Endothelial cell of umbilical vein (primary cell): Measurements from ENCODE around the gene RHBDD3. TPM values are rescaled to one million over a fixed set of nuclear protein-coding genes. Genes with fewer than 3 reads are reported as not detected.
A peak's percentile ranks its signal among the peaks of the same experiment; 100 is the strongest.

Source experiments
- BruUV-seq: library from RNA; stranded (reverse); fragments of 400-500 nt; replicated peaks from 2 replicates; lab custom pipeline; 2021; lab: Mats Ljungman, UMichigan
- CTCF ChIA-PET: fragments of 300-600, 350-600 bp; sonication (Branson Sonifier 250); formaldehyde crosslinking; loops from one replicate; lab custom pipeline; 2021; ENCODE audit warnings: antibody characterized with exemption, inconsistent platforms; lab: Charles Lee
- POLR2A ChIA-PET: fragments of 300-600, 350-600 bp; sonication (Branson Sonifier 250); formaldehyde crosslinking; loops from one replicate; lab custom pipeline; 2021; ENCODE audit warnings: antibody characterized with exemption, inconsistent platforms; lab: Charles Lee
- DNase-seq: peaks from one replicate; pipeline ENCODE4 v3.0.0-alpha.2; 2011; ENCODE audit warnings: low read depth, low spot score
- FAIRE-seq: peaks from 2 replicates; lab custom pipeline; 2011; peaks lifted over from hg19 to GRCh38; lab: Jason Lieb, UNC
- H2AFZ ChIP-seq: 2 replicates; pipeline ENCODE4 v1.6.0; 2012; ENCODE audit warnings: low read depth, low read length, control low read depth, inconsistent platforms
- H3K27ac ChIP-seq: 2 replicates; pipeline ENCODE4 v1.5.1; 2011; ENCODE audit warnings: low read depth, mild to moderate bottlenecking, control low read depth, low read length, moderate library complexity; ENCODE audit not compliant: insufficient read depth
- H3K27me3 ChIP-seq, 2 experiments: 2 replicates each; pipeline versions ENCODE4 v1.6.0 to v1.6.1; 2011; ENCODE audit warnings: low read length in 2 of 2, mixed read lengths in 1 of 2; ENCODE audit not compliant: control insufficient read depth in 2 of 2, insufficient read depth in 2 of 2
- H3K36me3 ChIP-seq, 2 experiments: 2 replicates in 1 of 2; 3 replicates in 1 of 2; pipeline ENCODE4 v1.5.1; 2011; ENCODE audit warnings: low read length in 2 of 2, mild to moderate bottlenecking in 1 of 2, moderate library complexity in 1 of 2; ENCODE audit not compliant: control insufficient read depth in 2 of 2, insufficient read depth in 2 of 2; ENCODE audit errors: extremely low read depth in 1 of 2
- H3K4me1 ChIP-seq: 3 replicates; pipeline ENCODE4 v1.5.1; 2011; ENCODE audit warnings: mild to moderate bottlenecking, low read length; ENCODE audit not compliant: control insufficient read depth, insufficient read depth; ENCODE audit errors: extremely low read depth
- H3K4me2 ChIP-seq: 2 replicates; pipeline ENCODE4 v1.6.1; 2011; ENCODE audit warnings: low read length, control low read depth, mixed read lengths; ENCODE audit not compliant: insufficient read depth
- H3K4me3 ChIP-seq, 3 experiments: fragments of 200-600 bp in 1 of 3; sonication (generic), shearing (Covaris generic) in 1 of 3; replicated peaks in 1 of 3; 2 replicates each; pipeline ENCODE4 v1.5.1; 2011 to 2016; ENCODE audit warnings: control low read depth in 3 of 3, low read length in 3 of 3, mild to moderate bottlenecking in 2 of 3, inconsistent platforms in 1 of 3, low read depth in 1 of 3, moderate library complexity in 1 of 3; ENCODE audit not compliant: insufficient read depth in 1 of 3
- H3K79me2 ChIP-seq: 2 replicates; pipeline ENCODE4 v1.6.0; 2012; ENCODE audit warnings: low read length, inconsistent platforms; ENCODE audit not compliant: control insufficient read depth, insufficient read depth
- H3K9ac ChIP-seq: replicated peaks from 2 replicates; pipeline ENCODE3; 2011; ENCODE audit warnings: low read length, control low read depth; ENCODE audit not compliant: insufficient read depth; ENCODE audit errors: extremely low read depth
- H3K9me1 ChIP-seq: replicated peaks from 3 replicates; pipeline ENCODE4 v1.6.0; 2011; ENCODE audit warnings: mild to moderate bottlenecking, low read length; ENCODE audit not compliant: control insufficient read depth, insufficient read depth; ENCODE audit errors: extremely low read depth
- H3K9me3 ChIP-seq: replicated peaks from 2 replicates; pipeline ENCODE4 v1.5.1; 2012; ENCODE audit warnings: low read length, inconsistent platforms; ENCODE audit not compliant: control insufficient read depth, insufficient read depth
- H4K20me1 ChIP-seq: replicated peaks from 2 replicates; pipeline ENCODE3; 2011; ENCODE audit warnings: mild to moderate bottlenecking, low read length; ENCODE audit not compliant: control insufficient read depth, insufficient read depth; ENCODE audit errors: extremely low read depth
- CTCF ChIP-seq, 2 donors: IDR thresholded peaks; 1 replicate in 1 of 2; 2 replicates in 1 of 2; pipeline ENCODE4 v1.5.1; 2011; ENCODE audit warnings: low read length in 2 of 2, mild to moderate bottlenecking in 2 of 2, moderate library complexity in 2 of 2, control low read depth in 1 of 2, inconsistent platforms in 1 of 2, low read depth in 1 of 2; ENCODE audit not compliant: insufficient read depth in 1 of 2; ENCODE audit errors: extremely low read depth in 1 of 2
- EZH2 ChIP-seq: IDR thresholded peaks from 2 replicates; pipeline ENCODE4 v1.6.1; 2012; ENCODE audit warnings: borderline replicate concordance, low read depth, mild to moderate bottlenecking, moderate library complexity, low read length, inconsistent platforms; ENCODE audit not compliant: severe bottlenecking
- FOS ChIP-seq: IDR thresholded peaks from 2 replicates; pipeline ENCODE4 v1.6.1; 2011; ENCODE audit warnings: mild to moderate bottlenecking, low read length, moderate library complexity, borderline replicate concordance; ENCODE audit not compliant: insufficient read depth
- GATA2 ChIP-seq: IDR thresholded peaks from 2 replicates; pipeline ENCODE4 v1.7.0; 2011; ENCODE audit warnings: low read depth, mild to moderate bottlenecking, moderate library complexity, mixed read lengths, low read length; ENCODE audit not compliant: insufficient read length, insufficient read depth
- JUN ChIP-seq: IDR thresholded peaks from 2 replicates; pipeline ENCODE4 v1.6.1; 2011; ENCODE audit warnings: borderline replicate concordance, low read depth; ENCODE audit not compliant: insufficient read length, insufficient read depth
- MYC ChIP-seq: IDR thresholded peaks from one replicate; pipeline ENCODE4 v1.6.1; 2011; ENCODE audit warnings: mild to moderate bottlenecking, low read depth, low read length
- POLR2A ChIP-seq: IDR thresholded peaks from 2 replicates; pipeline ENCODE4 v1.6.1; 2012; ENCODE audit warnings: low read depth, mild to moderate bottlenecking, control low read depth, low read length
- POLR2AphosphoS5 ChIP-seq: IDR thresholded peaks from 2 replicates; pipeline ENCODE4 v1.6.1; 2012; ENCODE audit warnings: low read depth, mild to moderate bottlenecking, control low read depth, low read length, moderate library complexity; ENCODE audit not compliant: insufficient read depth
- dilution Hi-C: fragments of 300-500 bp; cut with MboI; formaldehyde crosslinking; loops from one replicate; pipeline ENCODE4 v1.15.0; 2019; ENCODE audit warnings: low sequenced_read_pairs; ENCODE audit not compliant: extremely low pct_ligation_motif_present
- intact Hi-C: fragments of 100-400 bp; cut with micrococcal nuclease; formaldehyde crosslinking; loops from one replicate; pipeline ENCODE4 v1.10.0; 2022
- polyA plus RNA-seq, 4 experiments: library from polyadenylated mRNA; depleted of rRNA in 3 of 4; stranded (reverse) in 3 of 4; unstranded in 1 of 4; fragments of >200 nt; gene quantifications; 2 replicates each; pipeline versions ENCODE4 v1.2.1 to v1.2.3, GENCODE V29; 2011 to 2012; ENCODE audit warnings: missing spikeins in 1 of 4
- total RNA-seq: library from RNA; stranded (reverse); gene quantifications from 2 replicates; pipeline ENCODE4 v1.2.3, GENCODE V29; 2021
- TF ChIP-seq, protein P1 (sequence below): IDR thresholded peaks from 2 replicates; pipeline ENCODE4 v1.6.1; 2011; ENCODE audit not compliant: insufficient read depth, insufficient read length

RHBDD3 gene
- total and polyA plus RNA-seq, 2 donors (not counting 3 experiments of a cell fraction or from before 2014, with no cell fraction given): 31.3 to 37.2 TPM

- H4K20me1 ChIP-seq: no peaks in the 10 kb centered on the region
- CTCF ChIA-PET: interaction anchor here (1.1 kb wide), 1 partner anchor 15 kb away, joined by 4 read pairs; no protein-coding TSS in a partner anchor
- intact Hi-C loops: no loop called here
- POLR2A ChIA-PET: no interaction called here
- dilution Hi-C loops: no loop called here
- no peaks in the 10 kb centered on the region for H3K27me3 ChIP-seq
- H2AFZ ChIP-seq: no peak overlapping the region
- no peak overlapping the region for H3K9ac ChIP-seq
- no peaks in the 10 kb centered on the region for H3K79me2 ChIP-seq
- no peaks in the 10 kb centered on the region for H3K4me1 ChIP-seq
- no peak overlapping the region for H3K27ac ChIP-seq
- TF ChIP-seq MYC: no peak
- TF ChIP-seq GATA2: no peak
- TF ChIP-seq, protein P1, sequence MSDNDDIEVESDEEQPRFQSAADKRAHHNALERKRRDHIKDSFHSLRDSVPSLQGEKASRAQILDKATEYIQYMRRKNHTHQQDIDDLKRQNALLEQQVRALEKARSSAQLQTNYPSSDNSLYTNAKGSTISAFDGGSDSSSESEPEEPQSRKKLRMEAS: no peak
- no peak for TF ChIP-seq FOS
- no peak for TF ChIP-seq JUN
- TF ChIP-seq CTCF (IDR thresholded peaks at IDR 0.05; ENCODE audit: extremely low read depth in 1 of 2, insufficient read depth in 1 of 2, low read depth in 1 of 2, low read length in 2 of 2): no peak
- TF ChIP-seq POLR2AphosphoS5: no peak
- no peak for TF ChIP-seq POLR2A
- TF ChIP-seq EZH2: no peak
- no peak overlapping the region for H3K4me3 ChIP-seq
- no peaks in the 10 kb centered on the region for H3K9me1 ChIP-seq
- H3K9me3 ChIP-seq: no peaks in the 10 kb centered on the region
- no TSS peak for BruUV-seq
- peaks cover 3 to 14% of the 10 kb centered on the region in 2 experiments for H3K36me3 ChIP-seq
- no peak overlapping the region for H3K4me2 ChIP-seq
- FAIRE-seq (peak; percentile 26), DNase-seq (no peak)
Measured at GRCh38 chr22:29260601-29261315, 7.0 kb downstream of the RHBDD3 start.
